Kidney epithelial cell (primary cell): ENCODE measurements around the gene IFT172. TPM values are rescaled to one million over a fixed set of nuclear protein-coding genes. Genes with fewer than 3 reads are reported as not detected.
A peak's percentile ranks its signal among the peaks of the same experiment; 100 is the strongest.

Source experiments
- DNase-seq: peaks from one replicate; pipeline ENCODE4 v3.0.0-alpha.2; 2010; ENCODE audit warnings: low read depth
- H3K27me3 ChIP-seq: 2 replicates; pipeline ENCODE4 v1.6.0; 2011; ENCODE audit warnings: low read length; ENCODE audit not compliant: control insufficient read depth, insufficient read depth
- H3K36me3 ChIP-seq: 2 replicates; pipeline ENCODE4 v1.5.1; 2011; ENCODE audit warnings: low read length; ENCODE audit not compliant: control insufficient read depth, insufficient read depth
- H3K4me3 ChIP-seq: 2 replicates; pipeline ENCODE4 v1.5.1; 2011; ENCODE audit warnings: low read depth, mild to moderate bottlenecking, control low read depth, low read length
- total RNA-seq: library from RNA; depleted of rRNA; stranded (reverse); fragments of >200 nt; gene quantifications from 2 replicates; pipeline ENCODE4 v1.2.3, GENCODE V29; 2015
- TF ChIP-seq, protein P1 (sequence below): IDR thresholded peaks from 2 replicates; pipeline ENCODE4 v1.5.1; 2011; ENCODE audit warnings: mild to moderate bottlenecking, moderate library complexity, low read length, control low read depth, inconsistent platforms; ENCODE audit not compliant: insufficient read depth, poor library complexity, severe bottlenecking

The IFT172 gene
- total RNA-seq, 1 donor from 2014 or later: 11.2 TPM

- Histone ChIP-seq H3K36me3 (no peaks in the 10 kb centered on the region), H3K27me3 (no peaks in the 10 kb centered on the region), H3K4me3 (no peak overlapping the region)
- DNase-seq: no peak
- TF ChIP-seq, protein P1, sequence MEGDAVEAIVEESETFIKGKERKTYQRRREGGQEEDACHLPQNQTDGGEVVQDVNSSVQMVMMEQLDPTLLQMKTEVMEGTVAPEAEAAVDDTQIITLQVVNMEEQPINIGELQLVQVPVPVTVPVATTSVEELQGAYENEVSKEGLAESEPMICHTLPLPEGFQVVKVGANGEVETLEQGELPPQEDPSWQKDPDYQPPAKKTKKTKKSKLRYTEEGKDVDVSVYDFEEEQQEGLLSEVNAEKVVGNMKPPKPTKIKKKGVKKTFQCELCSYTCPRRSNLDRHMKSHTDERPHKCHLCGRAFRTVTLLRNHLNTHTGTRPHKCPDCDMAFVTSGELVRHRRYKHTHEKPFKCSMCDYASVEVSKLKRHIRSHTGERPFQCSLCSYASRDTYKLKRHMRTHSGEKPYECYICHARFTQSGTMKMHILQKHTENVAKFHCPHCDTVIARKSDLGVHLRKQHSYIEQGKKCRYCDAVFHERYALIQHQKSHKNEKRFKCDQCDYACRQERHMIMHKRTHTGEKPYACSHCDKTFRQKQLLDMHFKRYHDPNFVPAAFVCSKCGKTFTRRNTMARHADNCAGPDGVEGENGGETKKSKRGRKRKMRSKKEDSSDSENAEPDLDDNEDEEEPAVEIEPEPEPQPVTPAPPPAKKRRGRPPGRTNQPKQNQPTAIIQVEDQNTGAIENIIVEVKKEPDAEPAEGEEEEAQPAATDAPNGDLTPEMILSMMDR: no peak
Observed at GRCh38 chr2:27416151-27416550, 73.4 kb downstream of the IFT172 start.

DNA sequence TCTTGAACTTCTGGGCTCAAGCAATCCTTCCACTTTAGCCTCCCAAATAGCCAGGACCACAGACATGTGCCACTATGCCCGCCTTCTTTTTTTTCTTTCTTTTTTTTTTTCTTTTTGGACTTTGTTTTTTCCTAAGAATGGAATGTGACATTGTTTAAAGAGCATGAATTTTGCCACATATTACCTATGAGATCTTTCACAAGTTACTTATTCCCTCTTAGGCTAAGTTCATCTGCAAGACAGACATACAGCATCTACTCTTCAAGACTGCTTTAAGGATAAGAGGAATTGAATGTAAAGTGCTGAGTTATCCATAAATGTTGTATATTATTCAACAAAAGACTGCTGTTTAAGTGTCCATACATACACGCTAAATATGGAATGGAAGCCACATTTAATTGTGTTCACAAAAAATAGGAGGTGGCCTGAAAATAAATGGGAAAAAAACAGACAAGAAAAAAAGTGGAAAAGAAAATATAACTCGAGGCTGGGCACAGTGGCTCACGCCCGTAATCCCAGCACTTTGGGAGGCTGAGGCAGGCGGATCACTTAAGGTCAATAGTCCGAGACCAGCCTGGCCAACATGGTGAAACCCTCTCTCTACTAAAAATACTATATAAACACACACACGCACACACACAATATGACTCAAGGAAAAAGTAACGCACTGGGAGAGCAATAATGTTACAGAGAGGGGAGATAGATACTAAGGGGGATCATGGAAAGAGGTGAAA, 77.0 kb downstream of the IFT172 start:
- TF ChIP-seq, protein P1: no peak
- Histone ChIP-seq H3K27me3 (no peaks in the 10 kb centered on the region), H3K36me3 (no peaks in the 10 kb centered on the region), H3K4me3 (no peak overlapping the region)
- DNase-seq: no peak

DNA sequence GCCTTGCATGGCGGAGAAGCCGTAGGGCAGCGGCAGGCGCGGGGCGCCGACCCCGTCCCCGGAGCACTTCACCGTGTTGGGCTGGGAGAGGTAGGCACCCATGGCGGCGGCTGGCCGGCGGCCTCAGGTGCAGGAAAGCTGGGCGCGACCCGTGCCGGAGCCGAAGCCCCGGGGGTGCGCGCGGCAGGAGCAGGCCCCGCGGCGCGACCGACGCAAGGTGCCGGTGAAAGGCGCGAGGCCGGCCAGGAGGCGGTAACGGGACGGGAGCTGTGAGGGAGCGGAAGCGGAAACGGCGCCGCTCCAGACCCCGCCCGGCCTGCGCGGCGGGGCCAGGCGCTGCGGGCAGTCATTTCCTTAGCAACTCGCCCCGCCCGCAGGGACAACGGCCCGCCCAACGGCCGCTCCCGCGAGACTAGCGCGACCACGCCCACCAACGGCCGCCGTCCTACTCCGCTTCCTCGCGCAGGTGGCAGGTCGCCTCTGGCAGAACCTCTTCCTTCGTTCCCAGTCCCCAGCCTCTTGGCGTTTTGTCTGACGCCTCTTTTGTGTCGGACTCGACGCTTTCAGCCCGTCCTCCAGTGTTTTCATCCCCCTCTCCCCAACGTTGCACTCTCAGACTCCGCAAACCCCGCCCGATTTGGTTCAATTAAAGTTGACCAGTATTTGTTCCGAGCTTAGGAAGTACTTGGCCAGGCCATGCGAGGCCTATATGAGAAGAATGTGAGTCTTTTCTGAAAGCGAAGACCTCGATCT, 80.0 kb downstream of the IFT172 start, which contains the start of gene PPM1G:
PPM1G (minus strand) TSS at position 271 of the 753 bp plus-strand sequence; CDS start at position 102, 169 bp downstream.
- Histone ChIP-seq H3K27me3 (no peaks in the 10 kb centered on the region), H3K4me3 (peak within 1 kb of the TSS; percentile 94), H3K36me3 (no peaks in the 10 kb centered on the region)
- DNase-seq: peak; percentile 67
- TF ChIP-seq, protein P1: no peak

DNA sequence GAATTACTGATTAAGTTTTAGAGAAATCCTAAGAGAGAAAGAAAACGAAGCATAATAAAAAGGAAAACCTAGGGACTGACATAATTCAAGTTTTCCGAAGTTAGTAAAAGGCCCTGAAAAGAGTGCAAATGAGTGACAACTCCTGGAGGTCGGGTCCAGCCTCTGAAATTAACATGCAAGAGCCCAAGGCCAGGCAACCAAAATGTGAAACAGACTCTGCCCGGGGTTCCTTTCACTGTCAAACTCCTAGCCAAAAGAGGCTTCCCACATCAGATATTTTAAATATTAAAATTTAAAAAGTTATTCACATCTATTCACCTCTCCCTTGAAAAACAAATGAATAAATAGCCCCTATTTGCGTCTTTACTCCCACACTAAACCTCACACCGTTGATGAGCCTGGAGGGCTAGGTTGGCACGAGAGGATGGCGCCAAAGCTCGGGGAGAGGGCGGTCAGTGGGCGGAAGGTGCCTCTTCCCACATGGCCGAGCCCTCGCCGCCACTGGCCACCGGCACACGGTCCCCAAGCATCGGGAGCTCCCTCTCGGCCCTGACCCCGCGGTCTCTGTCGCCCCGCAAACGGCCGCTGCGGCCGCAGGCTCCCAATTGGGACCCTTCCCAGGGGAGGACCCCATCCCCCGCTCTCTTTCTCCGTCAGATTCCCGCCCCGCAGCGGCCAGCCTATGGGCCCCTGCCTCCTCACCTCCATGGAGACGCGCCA, 80.8 kb downstream of the IFT172 start:
- Histone ChIP-seq H3K36me3 (no peaks in the 10 kb centered on the region), H3K4me3 (peak overlapping the region; percentile 94), H3K27me3 (no peaks in the 10 kb centered on the region)
- TF ChIP-seq, protein P1: no peak
- DNase-seq: no peak

- no peak for DNase-seq
- H3K36me3 ChIP-seq: no peaks in the 10 kb centered on the region
- peak overlapping the region; percentile 94 for H3K4me3 ChIP-seq
- H3K27me3 ChIP-seq: no peaks in the 10 kb centered on the region
- TF ChIP-seq, protein P1: peak; percentile 59
Observed at GRCh38 chr2:27407798-27408491, 81.6 kb downstream of the IFT172 start.
